PC-3 (cell line): ENCODE data around the gene SIX2.

Experiments
- EZH2 ChIP-seq: fragments of 300-600 bp; sonication (generic); IDR thresholded peaks from one replicate; pipeline ENCODE4 v1.6.1; 2017; ENCODE audit warnings: antibody characterized with exemption, mild to moderate bottlenecking, low read length; ENCODE audit not compliant: unreplicated experiment
- EZH2phosphoT487 ChIP-seq: fragments of 300-600 bp; sonication (generic); IDR thresholded peaks from 2 replicates; pipeline ENCODE4 v1.6.1; 2018; ENCODE audit warnings: mild to moderate bottlenecking, antibody characterized with exemption, low read length, borderline replicate concordance
- TF ChIP-seq, protein P1 (sequence below): fragments of 300-600 bp; sonication (generic); conservative IDR thresholded peaks from 2 replicates; pipeline ENCODE4 v1.5.1; 2017; ENCODE audit warnings: antibody characterized with exemption, low read depth, mild to moderate bottlenecking, low read length

DNA sequence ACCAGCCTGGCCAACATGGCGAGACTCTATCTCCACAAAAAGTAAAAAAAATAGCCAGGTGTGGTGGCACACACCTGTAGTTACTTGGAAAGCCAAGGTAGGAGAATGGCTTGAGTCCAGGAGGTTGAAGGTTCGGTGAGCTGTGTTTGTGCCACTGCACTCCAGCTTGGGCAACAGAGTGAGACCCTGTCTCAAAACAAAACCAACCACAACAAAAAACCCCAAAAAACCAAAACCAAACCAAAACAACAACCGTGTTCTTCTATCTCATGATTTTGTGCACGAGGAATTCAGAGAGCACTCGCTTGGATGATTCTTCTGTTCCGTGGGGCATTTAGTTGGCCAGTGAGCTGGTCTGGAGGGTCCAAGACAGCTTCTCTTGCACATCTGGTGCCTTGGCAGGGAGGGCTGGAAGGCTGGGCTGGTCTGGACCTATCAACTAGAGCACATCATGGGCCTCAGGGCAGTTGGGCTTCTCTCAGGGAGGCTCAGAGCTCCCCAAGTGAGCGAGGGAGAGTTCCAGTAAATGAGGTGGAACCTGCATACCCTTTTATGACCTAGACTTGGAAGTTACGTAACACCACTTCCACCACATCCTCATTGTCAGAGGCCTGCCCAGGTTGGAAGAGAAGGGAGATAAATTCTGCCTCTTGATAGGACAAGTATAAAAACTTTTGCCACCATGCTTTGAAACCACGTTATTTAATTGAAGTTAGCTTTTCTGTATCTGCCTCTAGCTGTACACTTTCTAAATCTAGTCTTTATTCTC lies 25.2 kb downstream of the SIX2 start:
- TF ChIP-seq, protein P1, sequence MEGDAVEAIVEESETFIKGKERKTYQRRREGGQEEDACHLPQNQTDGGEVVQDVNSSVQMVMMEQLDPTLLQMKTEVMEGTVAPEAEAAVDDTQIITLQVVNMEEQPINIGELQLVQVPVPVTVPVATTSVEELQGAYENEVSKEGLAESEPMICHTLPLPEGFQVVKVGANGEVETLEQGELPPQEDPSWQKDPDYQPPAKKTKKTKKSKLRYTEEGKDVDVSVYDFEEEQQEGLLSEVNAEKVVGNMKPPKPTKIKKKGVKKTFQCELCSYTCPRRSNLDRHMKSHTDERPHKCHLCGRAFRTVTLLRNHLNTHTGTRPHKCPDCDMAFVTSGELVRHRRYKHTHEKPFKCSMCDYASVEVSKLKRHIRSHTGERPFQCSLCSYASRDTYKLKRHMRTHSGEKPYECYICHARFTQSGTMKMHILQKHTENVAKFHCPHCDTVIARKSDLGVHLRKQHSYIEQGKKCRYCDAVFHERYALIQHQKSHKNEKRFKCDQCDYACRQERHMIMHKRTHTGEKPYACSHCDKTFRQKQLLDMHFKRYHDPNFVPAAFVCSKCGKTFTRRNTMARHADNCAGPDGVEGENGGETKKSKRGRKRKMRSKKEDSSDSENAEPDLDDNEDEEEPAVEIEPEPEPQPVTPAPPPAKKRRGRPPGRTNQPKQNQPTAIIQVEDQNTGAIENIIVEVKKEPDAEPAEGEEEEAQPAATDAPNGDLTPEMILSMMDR = no peak
- TF ChIP-seq EZH2 = no peak
- no peak for TF ChIP-seq EZH2phosphoT487
